ENCODE data around the gene UNC5C.

UNC5C gene

GRCh38 chr4:95304898-95305297, 243.9 kb downstream of the UNC5C start:
- H4K20me1 ChIP-seq (ENCODE audit: insufficient read depth, low read length): no peaks in the 10 kb centered on the region
- H3F3A ChIP-seq (ENCODE audit: insufficient read depth, low read length): no peaks in the 10 kb centered on the region
- no peaks in the 10 kb centered on the region for H3K9me2 ChIP-seq (ENCODE audit: low read depth, low read length)
- H3K27ac ChIP-seq (ENCODE audit: low read depth, low read length, poor library complexity, severe bottlenecking): no peak overlapping the region
- H2AFZ ChIP-seq (ENCODE audit: low read length): no peak overlapping the region
- H3K27me3 ChIP-seq (ENCODE audit: insufficient read depth, low read length): no peaks in the 10 kb centered on the region
- H3K36me3 ChIP-seq (ENCODE audit: insufficient read depth, low read length): no peaks in the 10 kb centered on the region
- H3K4me1 ChIP-seq (ENCODE audit: insufficient read depth, low read length, severe bottlenecking): no peaks in the 10 kb centered on the region
- no peaks in the 10 kb centered on the region for H3K79me2 ChIP-seq (ENCODE audit: insufficient read depth, low read length)
- no peaks in the 10 kb centered on the region for H3K9me3 ChIP-seq (ENCODE audit: low read length)
- TF ChIP-seq CTCF (IDR thresholded peaks at IDR 0.05; ENCODE audit: low read length): no peak
- no peak overlapping the region for H3K4me2 ChIP-seq (ENCODE audit: low read length)
- no peak overlapping the region for H3K9ac ChIP-seq (ENCODE audit: low read length)
- no peak overlapping the region for H3K4me3 ChIP-seq (ENCODE audit: low read depth, low read length, poor library complexity, severe bottlenecking)

- H3K4me2 ChIP-seq (ENCODE audit: low read length): no peak overlapping the region
- no peak overlapping the region for H2AFZ ChIP-seq (ENCODE audit: low read length)
- H3K4me1 ChIP-seq (ENCODE audit: insufficient read depth, low read length, severe bottlenecking): no peaks in the 10 kb centered on the region
- no peaks in the 10 kb centered on the region for H3K9me2 ChIP-seq (ENCODE audit: low read depth, low read length)
- H3K9me3 ChIP-seq (ENCODE audit: low read length): no peaks in the 10 kb centered on the region
- H4K20me1 ChIP-seq (ENCODE audit: insufficient read depth, low read length): no peaks in the 10 kb centered on the region
- H3K36me3 ChIP-seq (ENCODE audit: insufficient read depth, low read length): no peaks in the 10 kb centered on the region
- no peak overlapping the region for H3K9ac ChIP-seq (ENCODE audit: low read length)
- no peaks in the 10 kb centered on the region for H3K27me3 ChIP-seq (ENCODE audit: insufficient read depth, low read length)
- no peaks in the 10 kb centered on the region for H3K79me2 ChIP-seq (ENCODE audit: insufficient read depth, low read length)
- no peak for TF ChIP-seq EZH2 (IDR thresholded peaks at IDR 0.05; ENCODE audit: borderline replicate concordance, low read length)
- TF ChIP-seq CTCF (IDR thresholded peaks at IDR 0.05; ENCODE audit: low read length): no peak
- no peak overlapping the region for H3K27ac ChIP-seq (ENCODE audit: low read depth, low read length, poor library complexity, severe bottlenecking)
- H3K4me3 ChIP-seq (ENCODE audit: low read depth, low read length, poor library complexity, severe bottlenecking): no peak overlapping the region
- no peaks in the 10 kb centered on the region for H3F3A ChIP-seq (ENCODE audit: insufficient read depth, low read length)
Observed at GRCh38 chr4:95300304-95300703, 248.5 kb downstream of the UNC5C start.

- Histone ChIP-seq H3K9me3 (ENCODE audit: low read length) (no peaks in the 10 kb centered on the region), H3K4me2 (ENCODE audit: low read length) (no peak overlapping the region), H3F3A (ENCODE audit: insufficient read depth, low read length) (no peaks in the 10 kb centered on the region), H4K20me1 (ENCODE audit: insufficient read depth, low read length) (no peaks in the 10 kb centered on the region), H3K27ac (ENCODE audit: low read depth, low read length, poor library complexity, severe bottlenecking) (no peak overlapping the region), H3K27me3 (ENCODE audit: insufficient read depth, low read length) (no peaks in the 10 kb centered on the region), H3K9ac (ENCODE audit: low read length) (no peak overlapping the region), H3K4me3 (ENCODE audit: low read depth, low read length, poor library complexity, severe bottlenecking) (no peak overlapping the region), H3K79me2 (ENCODE audit: insufficient read depth, low read length) (no peaks in the 10 kb centered on the region), H3K4me1 (ENCODE audit: insufficient read depth, low read length, severe bottlenecking) (no peaks in the 10 kb centered on the region), H3K9me2 (ENCODE audit: low read depth, low read length) (no peaks in the 10 kb centered on the region), H2AFZ (ENCODE audit: low read length) (no peak overlapping the region), H3K36me3 (ENCODE audit: insufficient read depth, low read length) (no peaks in the 10 kb centered on the region)
- TF ChIP-seq EZH2 (IDR thresholded peaks at IDR 0.05; ENCODE audit: borderline replicate concordance, low read length) (no peak), CTCF (IDR thresholded peaks at IDR 0.05; ENCODE audit: low read length) (no peak)
Observed at GRCh38 chr4:95296052-95296451, 252.7 kb downstream of the UNC5C start.
